ENCODE measurements around the gene KCNK13.
"Not testable (repeated sequence)": the region's sequence is repeated elsewhere in the genome, so short reads cannot be mapped to it uniquely, and the experiment has no call there.

The KCNK13 gene

GRCh38 chr14:90060965-90061684, 669 bp upstream of the KCNK13 start:
- DNase-seq (ENCODE audit: low spot score): no peak

DNA sequence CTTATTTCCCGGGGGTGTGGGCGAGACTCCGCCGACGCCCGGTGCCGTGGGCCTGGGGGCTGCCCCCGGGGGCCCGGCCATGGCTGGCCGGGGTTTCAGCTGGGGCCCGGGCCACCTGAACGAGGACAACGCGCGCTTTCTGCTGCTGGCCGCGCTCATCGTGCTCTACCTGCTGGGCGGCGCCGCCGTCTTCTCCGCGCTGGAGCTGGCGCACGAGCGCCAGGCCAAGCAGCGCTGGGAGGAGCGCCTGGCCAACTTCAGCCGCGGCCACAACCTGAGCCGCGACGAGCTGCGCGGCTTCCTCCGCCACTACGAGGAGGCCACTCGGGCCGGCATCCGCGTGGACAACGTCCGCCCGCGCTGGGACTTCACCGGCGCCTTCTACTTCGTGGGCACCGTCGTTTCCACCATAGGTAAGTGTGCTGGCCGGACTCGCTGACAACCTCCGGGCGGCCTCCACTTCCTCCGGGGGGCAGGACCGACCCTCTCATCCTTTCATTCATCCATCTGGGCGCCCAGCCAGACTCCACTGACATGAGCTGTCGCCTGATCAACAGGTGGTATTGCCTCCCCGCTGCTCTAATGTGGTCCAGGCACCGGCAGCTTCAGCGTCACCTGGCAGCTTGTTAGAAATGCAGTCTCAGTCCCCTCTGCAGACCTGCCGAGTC, 467 bp downstream of the KCNK13 start:
- DNase-seq (ENCODE audit: low spot score): no peak

- DNase-seq (ENCODE audit: low spot score): no peak
These were observed 1.2 kb downstream of the KCNK13 start for GRCh38 chr14:90062822-90063539.

DNA sequence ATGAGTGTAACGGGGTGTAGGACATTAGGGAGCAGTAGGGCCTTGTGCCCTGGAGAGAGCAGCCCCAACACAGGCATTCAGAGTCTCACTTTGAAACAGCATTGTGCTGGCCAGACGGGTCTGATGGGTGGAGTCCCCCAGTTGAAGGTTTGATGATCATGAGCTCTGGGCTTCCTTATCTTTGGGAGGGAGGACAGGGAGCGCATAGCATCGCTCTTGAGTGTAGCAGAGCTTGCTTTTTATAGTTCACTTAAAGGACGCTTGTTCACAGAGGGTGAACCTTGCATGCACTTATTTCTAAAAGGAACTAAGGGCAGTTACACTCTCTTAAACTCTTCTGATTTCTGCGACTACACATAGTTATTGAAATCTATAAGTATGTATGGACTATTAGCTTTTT, 10.6 kb downstream of the KCNK13 start:
- no peak for DNase-seq (ENCODE audit: low spot score)

GRCh38 chr14:90079576-90079975, 17.8 kb downstream of the KCNK13 start:
- no peak for DNase-seq (ENCODE audit: low spot score)

DNA sequence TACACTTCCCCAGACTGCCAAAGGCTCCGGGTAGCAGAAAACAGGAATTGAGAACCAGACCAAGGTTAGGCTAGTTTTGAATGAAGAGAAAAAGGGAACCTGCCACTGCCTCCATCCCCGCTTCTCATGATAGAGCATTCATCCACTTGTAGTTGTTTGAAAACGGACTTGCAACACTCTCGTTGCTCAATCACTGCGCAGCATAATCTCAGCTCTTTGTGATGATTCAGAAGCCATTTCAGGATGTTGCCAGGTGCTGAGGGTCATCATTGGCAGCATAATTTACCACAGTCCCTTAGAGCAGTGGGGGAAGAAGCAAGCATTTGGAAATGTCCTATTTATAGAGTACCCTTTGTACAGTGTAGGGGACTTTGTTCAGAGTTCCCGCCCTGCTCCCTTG, 25.6 kb downstream of the KCNK13 start:
- DNase-seq (ENCODE audit: low spot score): peak; percentile 31

DNA sequence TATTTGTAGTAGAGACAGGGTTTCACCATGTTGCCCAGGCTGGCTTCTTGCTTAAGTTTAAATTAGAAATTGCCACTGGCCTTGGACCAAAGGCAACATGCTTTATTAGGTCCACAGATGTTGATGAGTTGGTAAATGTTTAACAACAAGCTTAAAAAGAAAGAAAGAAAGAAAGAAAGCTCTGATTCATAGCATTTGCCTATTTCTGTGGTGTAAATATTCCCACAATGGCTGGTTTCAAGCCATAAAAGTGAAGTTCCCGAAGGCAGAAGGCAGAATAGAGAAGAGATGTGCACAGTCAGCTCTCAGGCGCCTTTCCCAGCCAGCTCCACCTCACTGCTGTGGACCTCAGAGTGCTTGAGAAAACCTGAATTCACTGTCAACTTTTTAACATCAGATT, 26.4 kb downstream of the KCNK13 start:
- no peak for DNase-seq (ENCODE audit: low spot score)

DNA sequence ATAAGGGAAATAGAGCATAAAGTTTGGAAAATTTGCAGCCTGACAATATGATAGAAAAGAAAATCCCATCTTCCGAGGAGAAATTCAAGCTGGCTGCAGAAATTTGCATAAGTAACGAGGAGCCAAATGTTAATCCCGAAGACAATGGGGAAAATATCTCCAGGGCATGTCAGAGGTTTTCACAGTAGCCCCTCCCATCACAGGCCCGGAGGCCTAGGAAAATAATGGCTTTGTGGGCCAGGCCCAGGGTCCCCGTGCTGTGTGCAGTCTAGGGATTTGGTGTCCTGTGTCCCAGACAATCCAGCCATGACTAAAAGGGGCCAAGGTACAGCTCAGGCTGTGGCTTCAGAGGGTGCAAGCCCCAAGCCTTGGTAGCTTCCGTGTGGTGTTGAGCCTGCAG, 27.7 kb downstream of the KCNK13 start:
- not testable (repeated sequence) for DNase-seq (ENCODE audit: low spot score)

DNA sequence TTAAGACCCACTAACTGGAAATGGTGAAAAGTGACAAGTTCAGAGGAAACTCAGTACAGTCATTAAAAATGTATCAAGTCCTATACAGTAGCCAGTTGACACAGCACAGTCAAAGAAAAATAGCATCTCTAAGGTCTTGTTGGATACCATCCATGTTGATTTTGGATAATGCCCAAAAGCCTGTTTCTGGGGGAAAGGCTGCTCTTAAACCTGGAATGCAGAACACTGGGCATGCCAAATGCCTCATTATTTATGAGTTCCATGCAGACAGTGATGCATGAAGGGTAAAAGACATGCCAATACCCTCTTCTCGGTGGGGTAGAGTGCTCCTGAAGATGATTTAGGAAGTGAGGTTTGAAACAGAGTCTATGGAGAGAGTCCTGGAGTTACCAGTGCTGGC, 29.6 kb downstream of the KCNK13 start:
- DNase-seq (ENCODE audit: low spot score): peak; percentile 17

DNA sequence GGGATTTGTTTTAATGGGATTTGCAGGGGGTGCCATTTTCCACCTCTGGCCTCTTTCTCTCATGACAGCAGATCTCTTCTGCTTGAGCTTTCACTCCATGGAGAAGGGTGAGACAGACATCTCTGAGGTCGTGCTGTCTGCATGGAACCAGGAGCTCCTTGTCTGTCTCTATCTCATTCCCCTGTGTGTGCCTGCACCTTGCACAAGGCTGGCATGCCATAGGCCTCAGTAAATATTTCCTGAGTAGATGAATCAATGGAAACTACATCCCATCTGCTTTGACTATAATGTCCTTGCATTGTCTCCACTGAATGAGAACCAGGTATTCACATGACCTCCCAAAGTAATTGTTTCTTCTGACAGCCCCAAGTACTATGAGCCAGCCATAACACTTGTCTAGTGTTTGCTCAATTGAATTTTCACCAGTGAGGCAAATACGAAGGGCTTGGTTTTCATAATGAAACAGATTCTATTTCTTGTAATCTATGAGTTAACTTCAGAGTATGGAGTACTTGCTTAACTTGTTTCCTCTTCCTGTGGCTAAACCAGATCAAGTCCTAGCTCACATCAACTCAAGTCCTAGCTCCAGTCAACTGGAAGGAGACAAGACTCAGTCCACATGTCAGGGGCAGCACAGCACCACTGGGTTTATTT, 32.3 kb downstream of the KCNK13 start:
- peak; percentile 56 for DNase-seq (ENCODE audit: low spot score)

DNA sequence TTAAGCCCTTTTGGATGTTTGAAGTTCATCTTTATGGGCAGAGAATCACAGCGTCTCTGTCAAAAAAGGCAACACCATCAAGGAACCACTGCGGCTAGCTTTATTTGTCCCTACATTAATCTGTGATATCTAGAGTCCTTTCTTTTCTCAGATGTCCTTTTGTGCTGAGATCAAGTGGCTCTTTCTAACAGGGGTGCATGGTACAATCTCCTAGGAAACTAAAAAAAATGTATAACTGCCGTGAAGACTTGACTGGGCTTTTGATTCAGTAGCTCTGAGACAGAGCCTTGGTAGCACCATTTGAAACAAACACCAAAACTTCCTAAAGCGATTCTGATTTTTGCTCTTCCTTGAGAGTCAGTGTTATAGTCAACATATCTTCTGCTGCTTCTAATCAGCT, 33.3 kb downstream of the KCNK13 start:
- no peak for DNase-seq (ENCODE audit: low spot score)

- DNase-seq (ENCODE audit: low spot score): no peak
These were observed 34.8 kb downstream of the KCNK13 start for GRCh38 chr14:90096566-90096965.

DNA sequence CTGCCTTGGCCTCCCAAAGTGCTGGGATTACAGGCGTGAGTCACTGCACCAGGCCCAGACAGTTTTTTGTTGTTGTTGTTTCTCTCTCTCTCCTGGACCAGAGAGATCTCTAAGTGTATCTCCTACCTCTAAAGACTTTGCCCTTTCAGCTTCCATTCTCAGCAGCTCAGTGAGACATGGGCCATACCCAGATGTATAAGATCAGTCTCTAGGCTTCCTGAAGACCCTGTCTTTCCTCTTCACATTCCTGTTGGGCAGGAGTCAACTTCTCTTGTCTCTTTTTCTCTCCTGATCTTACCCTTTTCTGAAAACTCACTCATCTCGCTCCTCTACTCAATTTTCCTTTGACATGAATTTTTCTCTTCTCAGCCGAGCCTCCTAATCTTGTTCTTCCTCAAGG, 42.0 kb downstream of the KCNK13 start:
- no peak for DNase-seq (ENCODE audit: low spot score)

GRCh38 chr14:90105756-90106155, 44.0 kb downstream of the KCNK13 start:
- DNase-seq (ENCODE audit: low spot score): no peak

DNA sequence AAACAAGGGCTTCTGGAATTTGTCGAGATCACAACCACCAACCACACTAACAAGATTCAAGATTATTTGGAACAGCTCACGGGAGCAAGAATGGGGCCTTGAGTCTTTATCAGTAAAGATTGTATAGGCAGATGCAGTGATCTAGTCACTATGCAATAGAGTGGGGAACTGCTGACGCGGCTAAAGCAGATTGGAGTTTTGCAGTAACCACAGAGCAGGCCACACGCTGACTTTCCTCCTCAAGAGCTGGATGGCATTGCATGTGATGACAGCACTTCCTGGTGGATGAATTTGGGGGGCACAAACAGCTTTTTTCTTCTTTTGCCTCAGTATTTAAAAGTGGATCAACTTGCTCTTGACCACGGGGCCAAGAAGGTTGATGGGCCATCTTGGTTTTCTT, 46.0 kb downstream of the KCNK13 start:
- DNase-seq (ENCODE audit: low spot score): no peak

GRCh38 chr14:90109858-90110257, 48.1 kb downstream of the KCNK13 start:
- DNase-seq (ENCODE audit: low spot score): no peak

DNA sequence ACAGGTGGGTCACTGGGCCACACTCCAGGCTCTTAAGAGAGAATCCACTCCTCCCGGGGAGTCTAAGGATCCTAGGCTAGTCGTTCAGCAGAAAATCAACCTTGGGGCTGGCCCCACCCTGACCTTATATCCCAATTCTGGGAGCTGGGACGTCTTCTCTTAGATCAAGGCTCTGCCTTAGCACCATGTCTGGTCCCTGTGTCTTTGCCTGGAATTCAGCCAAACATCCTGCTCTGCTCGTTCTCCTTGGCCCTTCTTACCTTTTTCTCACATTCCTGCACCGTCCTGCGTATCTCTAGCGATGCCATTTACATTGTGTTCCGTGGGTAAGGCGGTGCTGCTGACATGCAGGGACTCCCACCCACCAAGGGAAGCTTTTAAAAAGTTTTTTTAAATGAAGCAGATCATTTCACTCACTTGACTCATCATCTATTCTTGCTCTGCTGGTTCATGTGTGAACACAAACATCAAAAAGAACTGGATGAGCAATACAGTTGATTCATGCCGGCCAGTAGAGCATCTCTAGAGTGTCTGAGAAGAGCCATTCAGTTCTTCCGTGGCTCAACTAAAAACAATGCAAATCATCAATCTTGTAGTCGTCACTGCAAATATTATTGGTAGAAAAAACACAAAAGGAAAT, 50.2 kb downstream of the KCNK13 start:
- peak; percentile 76 for DNase-seq (ENCODE audit: low spot score)

DNA sequence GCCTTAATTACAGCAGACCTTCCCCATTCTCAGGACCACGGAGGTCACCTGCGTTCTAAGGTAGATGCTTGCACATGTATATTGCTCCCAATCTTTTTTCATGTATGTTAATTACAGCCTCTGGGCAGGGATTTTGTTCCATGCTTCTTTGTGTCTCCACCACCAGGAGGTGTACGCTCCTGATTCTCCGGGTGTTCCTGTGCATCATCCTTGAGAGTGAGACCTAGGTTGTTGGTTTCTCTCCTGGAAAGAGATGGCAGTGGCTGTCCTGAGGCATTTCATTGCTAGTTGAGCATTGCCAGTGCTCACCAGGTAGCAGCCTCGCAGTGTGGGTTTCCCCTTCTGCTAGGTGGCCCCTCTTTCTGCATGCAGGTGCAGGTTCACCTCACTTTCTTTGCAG, 52.8 kb downstream of the KCNK13 start:
- no peak for DNase-seq (ENCODE audit: low spot score)

DNA sequence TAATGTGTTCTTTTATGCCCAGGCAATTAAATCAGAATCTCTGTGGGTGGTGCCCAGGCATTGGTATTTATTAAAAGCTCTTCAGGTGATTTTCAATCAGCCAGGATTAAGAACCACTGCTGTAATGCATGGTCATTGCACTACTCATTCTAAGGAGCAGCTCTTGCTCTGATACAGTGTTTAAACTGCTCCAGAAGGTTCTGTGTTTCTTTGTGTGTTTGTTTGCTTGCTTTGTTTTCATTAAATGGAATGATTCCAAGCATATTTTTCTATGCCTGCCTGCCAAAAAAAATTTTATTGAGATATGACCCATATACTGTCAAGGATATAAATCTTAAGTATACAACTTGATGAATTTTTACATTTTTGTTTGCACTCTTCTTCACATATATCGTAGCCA, 54.0 kb downstream of the KCNK13 start:
- no peak for DNase-seq (ENCODE audit: low spot score)

GRCh38 chr14:90116444-90116843, 54.6 kb downstream of the KCNK13 start:
- DNase-seq (ENCODE audit: low spot score): no peak

DNA sequence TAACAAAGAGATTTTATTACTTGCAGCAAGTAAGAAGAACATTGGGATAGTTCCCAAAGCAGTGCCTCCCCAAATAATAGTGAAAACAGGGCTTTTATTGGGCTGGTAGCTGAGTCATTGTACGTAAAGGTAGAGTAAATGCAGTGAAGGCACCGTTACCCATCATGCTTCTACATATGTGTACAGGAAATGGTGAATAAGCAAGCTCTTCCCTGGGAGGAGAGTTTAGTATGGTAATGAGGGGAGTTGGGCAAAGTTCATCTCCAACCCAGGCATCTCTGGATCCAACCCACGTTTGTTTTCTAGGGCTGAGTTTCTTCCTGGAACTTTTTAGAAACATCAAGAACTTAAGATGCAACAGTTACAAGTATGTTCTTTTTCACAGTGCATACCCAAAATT, 56.2 kb downstream of the KCNK13 start:
- no peak for DNase-seq (ENCODE audit: low spot score)

DNA sequence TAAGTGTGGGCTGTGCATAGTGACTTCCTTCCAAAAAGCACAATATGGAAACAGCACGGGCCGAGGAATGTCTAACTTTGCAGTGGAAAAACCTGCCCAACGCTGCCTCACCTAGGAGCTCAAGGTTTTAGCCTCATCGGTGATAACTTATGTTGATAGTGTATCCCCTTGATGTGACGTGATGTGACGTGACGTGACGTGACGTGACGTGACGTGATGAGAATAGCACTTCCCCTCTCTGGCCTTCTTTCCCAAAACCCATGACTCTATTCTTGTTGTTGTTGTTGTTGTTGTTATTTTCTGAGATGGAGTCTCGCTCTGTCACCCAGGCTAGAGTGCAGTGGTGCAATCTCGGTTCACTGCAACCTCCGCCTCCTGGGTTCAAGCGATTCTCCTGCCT, 64.5 kb downstream of the KCNK13 start:
- DNase-seq (ENCODE audit: low spot score): no peak

Measured in AG08395 (cell line).